Measurements from ENCODE around the gene AIFM3. TPM values are rescaled to one million over a fixed set of nuclear protein-coding genes. Genes with fewer than 3 reads are reported as not detected.

The AIFM3 gene
- total RNA-seq, 2 donors from 2014 or later, result 0.78 to 3.0 TPM

- Histone ChIP-seq H3K4me1 (peaks cover 11% of the 10 kb centered on the region), H3K36me3 (replicated peaks in 1 of 2; ENCODE audit: insufficient read depth in 1 of 2, low read depth in 2 of 2) (no peaks in the 10 kb centered on the region), H3K4me3 (no peak overlapping the region), H3K27ac (no peak overlapping the region), H3K27me3 (peaks cover 0 to 3% of the 10 kb centered on the region in 2 donors), H3K9me3 (no peaks in the 10 kb centered on the region)
- TF ChIP-seq CTCF (IDR thresholded peaks at IDR 0.05) (no peak), POLR2A (IDR thresholded peaks at IDR 0.05) (no peak)
- ATAC-seq, result no peak
- intact Hi-C loops (cut with DNase I), result loop anchor here (10.0 kb wide), 2 partner anchors 49 to 51 kb away; partner anchors contain the start of genes CRKL and P2RX6
- no peak for DNase-seq
- 67 to 77% methylated on average over 6 to 7 of the region's 7 CpGs for WGBS, 2 donors
These were observed 3.6 kb upstream of the AIFM3 start for GRCh38 chr22:20963201-20964052.

GRCh38 chr22:20964090-20964798 lies 2.8 kb upstream of the AIFM3 start:
- Histone ChIP-seq H3K4me1 (peaks cover 11% of the 10 kb centered on the region), H3K27ac (no peak overlapping the region), H3K36me3 (replicated peaks in 1 of 2; ENCODE audit: insufficient read depth in 1 of 2, low read depth in 2 of 2) (no peaks in the 10 kb centered on the region), H3K27me3 (peaks cover 0 to 3% of the 10 kb centered on the region in 2 donors), H3K9me3 (no peaks in the 10 kb centered on the region), H3K4me3 (no peak overlapping the region)
- DNase-seq (no peak), ATAC-seq (no peak)
- TF ChIP-seq CTCF (IDR thresholded peaks at IDR 0.05), result no peak
- no peak for TF ChIP-seq POLR2A (IDR thresholded peaks at IDR 0.05)
- WGBS, 2 donors, result 56 to 66% methylated on average over 6 of the region's 6 CpGs
- intact Hi-C loops (cut with DNase I), result loop anchor here (10.0 kb wide), 2 partner anchors 49 to 51 kb away; partner anchors contain the start of genes CRKL and P2RX6

- WGBS, 2 donors, result 2 to 14% methylated on average over 4 to 28 of the region's 28 CpGs
- Histone ChIP-seq H3K36me3 (replicated peaks in 1 of 2; ENCODE audit: insufficient read depth in 1 of 2, low read depth in 2 of 2) (no peaks in the 10 kb centered on the region), H3K27ac (no peak overlapping the region), H3K4me1 (peaks cover 11% of the 10 kb centered on the region), H3K27me3 (peaks cover 0 to 3% of the 10 kb centered on the region in 2 donors), H3K9me3 (no peaks in the 10 kb centered on the region), H3K4me3 (no peak overlapping the region)
- ATAC-seq (no peak), DNase-seq (no peak)
- TF ChIP-seq POLR2A (IDR thresholded peaks at IDR 0.05) (no peak), CTCF (IDR thresholded peaks at IDR 0.05) (no peak)
- intact Hi-C loops (cut with DNase I), result loop anchor here (10.0 kb wide), 2 partner anchors 50 kb away; partner anchors contain the start of genes CRKL and P2RX6
These were observed 2.3 kb upstream of the AIFM3 start for GRCh38 chr22:20964799-20965103.

- ATAC-seq (peak; percentile 54), DNase-seq (peak in 1 of 4 donors; percentile 38)
- Histone ChIP-seq H3K4me3 (no peak overlapping the region), H3K27me3 (peaks cover 0 to 3% of the 10 kb centered on the region in 2 donors), H3K4me1 (peaks cover 11% of the 10 kb centered on the region), H3K9me3 (no peaks in the 10 kb centered on the region), H3K27ac (no peak overlapping the region), H3K36me3 (replicated peaks in 1 of 2; ENCODE audit: insufficient read depth in 1 of 2, low read depth in 2 of 2) (no peaks in the 10 kb centered on the region)
- TF ChIP-seq POLR2A (IDR thresholded peaks at IDR 0.05) (no peak), CTCF (IDR thresholded peaks at IDR 0.05) (no peak)
- 6 to 16% methylated on average over 8 to 37 of the region's 65 CpGs for WGBS, 2 donors
- intact Hi-C loops (cut with DNase I), result loop anchor here (10.0 kb wide), 2 partner anchors 50 kb away; partner anchors contain the start of genes CRKL and P2RX6
These were observed 1.8 kb upstream of the AIFM3 start for GRCh38 chr22:20965104-20965887.
